ENCODE data around the gene APMAP. TPM values are rescaled to one million over a fixed set of nuclear protein-coding genes. Genes with fewer than 3 reads are reported as not detected.

Gene APMAP
- total RNA-seq, 3 donors from 2014 or later (not counting 1 experiment from before 2014, with no cell fraction given), result 205 to 212 (median 207) TPM

GRCh38 chr20:24938498-24938897 lies 54.1 kb downstream of the APMAP start:
- H3K4me1 ChIP-seq (ENCODE audit: control insufficient read depth, insufficient read depth, low read length), result peaks cover 4% of the 10 kb centered on the region
- no peaks in the 10 kb centered on the region for H3K9me3 ChIP-seq (ENCODE audit: control insufficient read depth, insufficient read depth, low read length)
- H3K27me3 Mint-ChIP-seq (ENCODE audit: low read depth in 2 of 2), result peaks cover 0 to 2% of the 10 kb centered on the region in 2 donors
- DNase-seq, result no peak
- no peak overlapping the region for H3K27ac Mint-ChIP-seq
- no peak for ATAC-seq
- H3K27ac ChIP-seq (ENCODE audit: low read length), result no peak overlapping the region
- WGBS (ENCODE audit: insufficient coverage), result 98% methylated on average over 5 of the region's 5 CpGs
- intact Hi-C loops (cut with micrococcal nuclease), result no loop called here
- H3K36me3 Mint-ChIP-seq, result no peaks in the 10 kb centered on the region
- H3K9me3 Mint-ChIP-seq, result no peaks in the 10 kb centered on the region
- no peak overlapping the region for H3K4me3 ChIP-seq (ENCODE audit: low read length)
- peaks cover 6 to 7% of the 10 kb centered on the region in 2 donors for H3K4me1 Mint-ChIP-seq
- H3K36me3 ChIP-seq (ENCODE audit: control insufficient read depth, insufficient read depth, low read length), result no peaks in the 10 kb centered on the region
- TF ChIP-seq, protein P1, sequence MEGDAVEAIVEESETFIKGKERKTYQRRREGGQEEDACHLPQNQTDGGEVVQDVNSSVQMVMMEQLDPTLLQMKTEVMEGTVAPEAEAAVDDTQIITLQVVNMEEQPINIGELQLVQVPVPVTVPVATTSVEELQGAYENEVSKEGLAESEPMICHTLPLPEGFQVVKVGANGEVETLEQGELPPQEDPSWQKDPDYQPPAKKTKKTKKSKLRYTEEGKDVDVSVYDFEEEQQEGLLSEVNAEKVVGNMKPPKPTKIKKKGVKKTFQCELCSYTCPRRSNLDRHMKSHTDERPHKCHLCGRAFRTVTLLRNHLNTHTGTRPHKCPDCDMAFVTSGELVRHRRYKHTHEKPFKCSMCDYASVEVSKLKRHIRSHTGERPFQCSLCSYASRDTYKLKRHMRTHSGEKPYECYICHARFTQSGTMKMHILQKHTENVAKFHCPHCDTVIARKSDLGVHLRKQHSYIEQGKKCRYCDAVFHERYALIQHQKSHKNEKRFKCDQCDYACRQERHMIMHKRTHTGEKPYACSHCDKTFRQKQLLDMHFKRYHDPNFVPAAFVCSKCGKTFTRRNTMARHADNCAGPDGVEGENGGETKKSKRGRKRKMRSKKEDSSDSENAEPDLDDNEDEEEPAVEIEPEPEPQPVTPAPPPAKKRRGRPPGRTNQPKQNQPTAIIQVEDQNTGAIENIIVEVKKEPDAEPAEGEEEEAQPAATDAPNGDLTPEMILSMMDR (IDR thresholded peaks at IDR 0.05), result no peak
- no peak overlapping the region for H3K4me3 Mint-ChIP-seq
- no peaks in the 10 kb centered on the region for H3K27me3 ChIP-seq (ENCODE audit: control insufficient read depth, insufficient read depth, low read length)

DNA sequence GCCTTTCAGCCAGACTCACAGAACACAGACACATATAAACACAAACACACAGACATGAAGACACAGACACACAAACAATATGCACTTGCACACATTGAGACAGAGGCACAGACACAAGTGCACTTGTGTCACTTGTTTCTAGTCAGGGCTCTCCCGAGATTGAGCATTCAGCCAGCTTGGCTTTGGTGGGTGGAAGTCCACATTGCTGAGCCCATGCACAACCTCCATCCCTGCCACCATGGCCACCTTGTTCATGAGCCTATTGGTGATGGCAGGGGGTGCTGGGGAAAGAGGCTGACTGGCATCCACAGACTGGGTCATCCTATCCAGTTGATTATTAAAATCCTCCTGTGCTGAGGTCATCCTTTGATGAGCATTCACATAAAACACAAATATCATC lies 55.0 kb downstream of the APMAP start:
- Histone ChIP-seq H3K9me3 (ENCODE audit: control insufficient read depth, insufficient read depth, low read length) (no peaks in the 10 kb centered on the region), H3K4me1 (ENCODE audit: control insufficient read depth, insufficient read depth, low read length) (peaks cover 12% of the 10 kb centered on the region), H3K4me3 (ENCODE audit: low read length) (no peak overlapping the region), H3K36me3 (ENCODE audit: control insufficient read depth, insufficient read depth, low read length) (no peaks in the 10 kb centered on the region), H3K27me3 (ENCODE audit: control insufficient read depth, insufficient read depth, low read length) (no peaks in the 10 kb centered on the region), H3K27ac (ENCODE audit: low read length) (no peak overlapping the region)
- ATAC-seq, result no peak
- peaks cover 0 to 2% of the 10 kb centered on the region in 2 donors for H3K27me3 Mint-ChIP-seq (ENCODE audit: low read depth in 2 of 2)
- no peak overlapping the region for H3K27ac Mint-ChIP-seq
- TF ChIP-seq, protein P1 (IDR thresholded peaks at IDR 0.05), result no peak
- H3K36me3 Mint-ChIP-seq, result no peaks in the 10 kb centered on the region
- peaks cover 11 to 16% of the 10 kb centered on the region in 2 donors for H3K4me1 Mint-ChIP-seq
- H3K9me3 Mint-ChIP-seq, result no peaks in the 10 kb centered on the region
- H3K4me3 Mint-ChIP-seq, result no peak overlapping the region
- WGBS (ENCODE audit: insufficient coverage), result 20% methylated on average over 1 of the region's 1 CpG
- no peak for DNase-seq
- intact Hi-C loops (cut with micrococcal nuclease), result no loop called here

GRCh38 chr20:24936526-24937407 lies 55.8 kb downstream of the APMAP start:
- Histone ChIP-seq H3K27me3 (ENCODE audit: control insufficient read depth, insufficient read depth, low read length) (no peaks in the 10 kb centered on the region), H3K4me1 (ENCODE audit: control insufficient read depth, insufficient read depth, low read length) (peaks cover 18% of the 10 kb centered on the region), H3K36me3 (ENCODE audit: control insufficient read depth, insufficient read depth, low read length) (no peaks in the 10 kb centered on the region), H3K9me3 (ENCODE audit: control insufficient read depth, insufficient read depth, low read length) (no peaks in the 10 kb centered on the region), H3K4me3 (ENCODE audit: low read length) (no peak overlapping the region), H3K27ac (ENCODE audit: low read length) (no peak overlapping the region)
- no peaks in the 10 kb centered on the region for H3K9me3 Mint-ChIP-seq
- intact Hi-C loops (cut with micrococcal nuclease), result no loop called here
- peaks cover 19 to 24% of the 10 kb centered on the region in 2 donors for H3K4me1 Mint-ChIP-seq
- WGBS (ENCODE audit: insufficient coverage), result 87% methylated on average over 7 of the region's 7 CpGs
- ATAC-seq, result no peak
- DNase-seq, result no peak
- no peak overlapping the region for H3K27ac Mint-ChIP-seq
- TF ChIP-seq, protein P1 (IDR thresholded peaks at IDR 0.05), result no peak
- H3K36me3 Mint-ChIP-seq, result no peaks in the 10 kb centered on the region
- H3K4me3 Mint-ChIP-seq, result no peak overlapping the region
- H3K27me3 Mint-ChIP-seq (ENCODE audit: low read depth in 2 of 2), result peaks cover 0 to 2% of the 10 kb centered on the region in 2 donors

Measured in natural killer cell (primary cell).